Thyroid gland (tissue), 4 donors: Measurements from ENCODE around the gene SLMAP.

ENCODE experiments used
- POLR2A ChIP-seq, 2 donors: fragments of 450-650 bp; IDR thresholded peaks; one replicate each; pipeline ENCODE4 v1.6.1; 2017; ENCODE audit warnings: antibody characterized with exemption in 2 of 2, mild to moderate bottlenecking in 2 of 2, moderate library complexity in 1 of 2
- TF ChIP-seq, protein P1 (sequence below), 6 experiments: fragments of 200-600 bp in 3 of 6; fragments of 450-650 bp in 3 of 6; sonication (generic) in 3 of 6; IDR thresholded peaks; one replicate each; pipeline ENCODE4 v1.5.1; 2016 to 2019; ENCODE audit warnings: antibody characterized with exemption in 6 of 6, mild to moderate bottlenecking in 2 of 6, inconsistent platforms in 1 of 6, moderate library complexity in 1 of 6

DNA sequence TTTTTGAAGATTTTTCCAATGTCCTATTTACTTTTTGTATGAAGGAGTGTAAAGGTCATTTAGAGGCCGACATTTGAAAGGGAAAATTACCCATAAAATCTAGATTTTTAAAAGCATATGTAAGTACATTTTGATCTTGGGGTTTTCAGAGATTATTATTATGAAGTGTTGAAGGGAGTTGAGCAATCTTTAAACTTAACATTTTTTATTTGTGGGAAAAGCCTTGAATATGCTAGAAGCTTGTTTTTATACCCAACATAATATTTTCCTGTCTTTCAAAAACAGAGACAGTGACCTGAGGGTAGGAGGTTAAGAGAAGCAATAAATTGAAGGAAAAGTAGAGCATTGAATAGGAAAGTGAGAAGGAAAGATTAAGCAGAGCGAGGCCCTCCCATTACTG is 85.7 kb downstream of the SLMAP start:
- TF ChIP-seq, protein P1, sequence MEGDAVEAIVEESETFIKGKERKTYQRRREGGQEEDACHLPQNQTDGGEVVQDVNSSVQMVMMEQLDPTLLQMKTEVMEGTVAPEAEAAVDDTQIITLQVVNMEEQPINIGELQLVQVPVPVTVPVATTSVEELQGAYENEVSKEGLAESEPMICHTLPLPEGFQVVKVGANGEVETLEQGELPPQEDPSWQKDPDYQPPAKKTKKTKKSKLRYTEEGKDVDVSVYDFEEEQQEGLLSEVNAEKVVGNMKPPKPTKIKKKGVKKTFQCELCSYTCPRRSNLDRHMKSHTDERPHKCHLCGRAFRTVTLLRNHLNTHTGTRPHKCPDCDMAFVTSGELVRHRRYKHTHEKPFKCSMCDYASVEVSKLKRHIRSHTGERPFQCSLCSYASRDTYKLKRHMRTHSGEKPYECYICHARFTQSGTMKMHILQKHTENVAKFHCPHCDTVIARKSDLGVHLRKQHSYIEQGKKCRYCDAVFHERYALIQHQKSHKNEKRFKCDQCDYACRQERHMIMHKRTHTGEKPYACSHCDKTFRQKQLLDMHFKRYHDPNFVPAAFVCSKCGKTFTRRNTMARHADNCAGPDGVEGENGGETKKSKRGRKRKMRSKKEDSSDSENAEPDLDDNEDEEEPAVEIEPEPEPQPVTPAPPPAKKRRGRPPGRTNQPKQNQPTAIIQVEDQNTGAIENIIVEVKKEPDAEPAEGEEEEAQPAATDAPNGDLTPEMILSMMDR (IDR thresholded peaks at IDR 0.05): no peak
- TF ChIP-seq POLR2A (IDR thresholded peaks at IDR 0.05): no peak
